DOHH2 (cell line): ENCODE results near the gene GPC6.

Experiments
- H3F3A ChIP-seq: fragments of 200-600 bp; sonication (generic), shearing (Covaris generic); 2 replicates; pipeline ENCODE4 v1.6.0; 2016; ENCODE audit warnings: antibody characterized with exemption, mild to moderate bottlenecking; ENCODE audit not compliant: control insufficient read depth, insufficient read depth
- H3K27ac ChIP-seq: fragments of 200-600 bp; sonication (generic); 2 replicates; pipeline ENCODE4 v1.5.1; 2014; ENCODE audit warnings: low read depth, mild to moderate bottlenecking, low read length, moderate library complexity
- H3K27me3 ChIP-seq: fragments of 200-600 bp; sonication (generic); 2 replicates; pipeline ENCODE4 v1.6.1; 2014; ENCODE audit warnings: mild to moderate bottlenecking, low read length, mixed read lengths; ENCODE audit not compliant: control insufficient read depth
- H3K36me3 ChIP-seq: fragments of 200-600 bp; sonication (generic); 2 replicates; pipeline ENCODE4 v1.6.1; 2014; ENCODE audit warnings: mild to moderate bottlenecking, low read length, moderate library complexity, mixed read lengths; ENCODE audit not compliant: control insufficient read depth
- H3K4me1 ChIP-seq: fragments of 200-600 bp; sonication (generic); 2 replicates; pipeline ENCODE4 v1.6.1; 2014; ENCODE audit warnings: mild to moderate bottlenecking, low read length, mixed read lengths; ENCODE audit not compliant: control insufficient read depth
- H3K4me2 ChIP-seq: fragments of 200-600 bp; sonication (generic); 2 replicates; pipeline ENCODE4 v1.6.0; 2014; ENCODE audit warnings: mild to moderate bottlenecking, low read length, moderate library complexity
- H3K4me3 ChIP-seq: fragments of 200-600 bp; sonication (generic); 2 replicates; pipeline ENCODE4 v1.5.1; 2014; ENCODE audit warnings: mild to moderate bottlenecking, low read length, mixed read lengths
- H3K79me2 ChIP-seq: fragments of 200-600 bp; sonication (generic); 2 replicates; pipeline ENCODE4 v1.6.1; 2014; ENCODE audit warnings: mild to moderate bottlenecking, low read length, mixed read lengths; ENCODE audit not compliant: control insufficient read depth
- H3K9me2 ChIP-seq: fragments of 200-600 bp; sonication (generic); replicated peaks from 2 replicates; pipeline ENCODE4 v1.6.1; 2014; ENCODE audit warnings: mild to moderate bottlenecking, low read length, mixed read lengths; ENCODE audit not compliant: control insufficient read depth
- H3K9me3 ChIP-seq: fragments of 200-600 bp; sonication (generic); 2 replicates; pipeline ENCODE4 v1.6.1; 2014; ENCODE audit warnings: antibody characterized with exemption, low read length, mixed read lengths; ENCODE audit not compliant: control insufficient read depth, insufficient read depth
- H4K20me1 ChIP-seq: fragments of 200-600 bp; sonication (generic); 2 replicates; pipeline ENCODE4 v1.6.0; 2014; ENCODE audit warnings: low read depth, mild to moderate bottlenecking, antibody characterized with exemption, low read length, moderate library complexity; ENCODE audit not compliant: control insufficient read depth, insufficient read depth
- CTCF ChIP-seq: fragments of 200-600 bp; sonication (generic); IDR thresholded peaks from one replicate; pipeline ENCODE4 v1.5.1; 2014; ENCODE audit warnings: antibody characterized with exemption, mild to moderate bottlenecking, low read depth, low read length; ENCODE audit not compliant: poor library complexity, severe bottlenecking
- EZH2phosphoT487 ChIP-seq: fragments of 200-600 bp; sonication (generic); IDR thresholded peaks from 2 replicates; pipeline ENCODE4 v1.6.1; 2017; ENCODE audit warnings: borderline replicate concordance, mild to moderate bottlenecking, antibody characterized with exemption, low read length, moderate library complexity, mixed read lengths

GPC6 gene

DNA sequence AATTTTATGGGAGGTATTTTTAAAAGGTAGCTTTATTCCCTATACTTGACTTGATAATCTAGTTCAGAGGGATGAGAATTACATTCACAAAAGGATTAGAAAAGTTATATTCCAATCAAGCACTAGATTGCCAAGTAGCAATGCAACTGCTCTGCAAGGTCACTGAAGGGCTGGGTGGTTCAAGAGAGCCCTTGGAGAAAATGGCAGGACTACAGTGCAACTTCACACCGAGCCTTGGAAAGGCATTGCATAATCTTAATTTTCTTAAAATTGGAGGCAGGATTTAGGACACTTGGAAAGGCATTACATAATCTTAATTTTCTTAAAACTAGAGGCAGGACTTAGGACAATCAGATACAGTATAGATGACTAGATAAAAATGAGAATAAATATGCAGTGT is 936.9 kb downstream of the GPC6 start:
- Histone ChIP-seq H3K4me1 (no peaks in the 10 kb centered on the region), H3K9me2 (no peaks in the 10 kb centered on the region), H3K4me3 (no peak overlapping the region), H3K36me3 (no peaks in the 10 kb centered on the region), H3F3A (no peaks in the 10 kb centered on the region), H3K27ac (no peak overlapping the region), H4K20me1 (no peaks in the 10 kb centered on the region), H3K9me3 (no peaks in the 10 kb centered on the region), H3K4me2 (no peak overlapping the region), H3K79me2 (no peaks in the 10 kb centered on the region), H3K27me3 (no peaks in the 10 kb centered on the region)
- TF ChIP-seq EZH2phosphoT487: no peak

- Histone ChIP-seq H3K36me3 (no peaks in the 10 kb centered on the region), H4K20me1 (no peaks in the 10 kb centered on the region), H3K4me3 (no peak overlapping the region), H3K4me2 (no peak overlapping the region), H3K9me3 (no peaks in the 10 kb centered on the region), H3F3A (no peaks in the 10 kb centered on the region), H3K27ac (no peak overlapping the region), H3K27me3 (no peaks in the 10 kb centered on the region), H3K9me2 (no peaks in the 10 kb centered on the region), H3K79me2 (no peaks in the 10 kb centered on the region), H3K4me1 (no peaks in the 10 kb centered on the region)
- TF ChIP-seq CTCF: no peak
- TF ChIP-seq EZH2phosphoT487: no peak
Observed at GRCh38 chr13:94168783-94169453, 942.3 kb downstream of the GPC6 start.

DNA sequence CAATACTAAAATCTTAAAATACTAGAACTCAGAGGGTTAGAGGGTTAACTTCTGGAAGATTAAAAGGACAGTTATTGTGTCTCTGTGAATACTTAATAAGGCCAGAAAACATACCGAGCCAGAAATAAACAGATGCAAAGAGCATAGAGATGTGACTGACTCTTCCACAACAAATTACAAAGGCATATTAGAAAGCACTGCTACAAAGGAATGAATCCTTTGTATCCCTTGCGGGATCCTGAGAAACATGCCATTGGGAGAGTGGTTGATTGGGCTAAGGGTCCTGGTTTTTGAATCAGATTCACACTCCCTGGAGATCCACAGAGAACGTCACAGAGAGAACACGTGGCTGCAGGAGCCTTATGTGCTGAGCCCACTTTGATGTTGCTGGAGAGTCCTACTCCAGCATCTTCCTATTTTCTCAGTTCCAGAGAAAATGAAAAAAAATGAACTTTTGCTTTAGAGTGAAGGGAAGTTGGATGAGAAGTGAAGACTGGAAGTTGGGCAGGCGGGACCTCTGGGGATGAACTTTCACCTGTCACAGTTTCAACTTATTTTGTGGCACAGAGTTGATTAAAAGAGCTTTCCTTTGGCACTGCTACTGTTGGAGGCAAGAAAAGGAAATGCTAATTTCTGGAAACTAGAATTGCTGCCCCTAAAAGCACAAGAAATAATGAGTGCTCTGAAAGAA is 943.0 kb downstream of the GPC6 start:
- H3K9me3 ChIP-seq: no peaks in the 10 kb centered on the region
- no peak overlapping the region for H3K27ac ChIP-seq
- H3K79me2 ChIP-seq: no peaks in the 10 kb centered on the region
- no peaks in the 10 kb centered on the region for H3K36me3 ChIP-seq
- H3K9me2 ChIP-seq: no peaks in the 10 kb centered on the region
- H3K4me2 ChIP-seq: no peak overlapping the region
- no peak overlapping the region for H3K4me3 ChIP-seq
- no peaks in the 10 kb centered on the region for H4K20me1 ChIP-seq
- no peaks in the 10 kb centered on the region for H3F3A ChIP-seq
- H3K4me1 ChIP-seq: no peaks in the 10 kb centered on the region
- TF ChIP-seq CTCF (no peak), EZH2phosphoT487 (no peak)
- H3K27me3 ChIP-seq: no peaks in the 10 kb centered on the region

DNA sequence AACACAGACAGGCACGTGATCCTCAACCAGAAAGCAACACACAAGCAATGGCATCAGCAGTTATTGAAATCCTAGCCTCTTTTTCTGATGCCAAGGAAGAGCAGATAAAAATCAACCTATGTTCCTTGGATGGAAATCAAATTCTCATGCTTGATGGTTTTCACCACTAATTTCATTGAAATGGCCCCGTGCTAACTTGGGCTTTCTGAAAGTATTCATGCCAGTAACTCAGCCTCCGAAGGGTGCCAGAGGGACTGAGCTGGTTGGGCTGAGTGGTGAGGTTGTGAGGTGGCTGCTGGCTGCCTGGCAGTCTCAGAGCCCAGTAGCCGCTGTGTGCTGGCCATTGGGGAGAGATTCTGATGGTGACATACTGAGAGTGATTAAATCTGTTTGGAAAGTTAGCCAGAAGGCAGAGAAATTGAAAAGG is 943.6 kb downstream of the GPC6 start:
- Histone ChIP-seq H3K27ac (no peak overlapping the region), H3K4me1 (no peaks in the 10 kb centered on the region), H3K4me2 (no peak overlapping the region)

More for the DNA sequence above, 943.6 kb downstream of the GPC6 start:
- no peak for TF ChIP-seq CTCF
- TF ChIP-seq EZH2phosphoT487: no peak
- Histone ChIP-seq H3K27me3 (no peaks in the 10 kb centered on the region), H3F3A (no peaks in the 10 kb centered on the region), H4K20me1 (no peaks in the 10 kb centered on the region), H3K36me3 (no peaks in the 10 kb centered on the region), H3K9me2 (no peaks in the 10 kb centered on the region), H3K4me3 (no peak overlapping the region), H3K9me3 (no peaks in the 10 kb centered on the region), H3K79me2 (no peaks in the 10 kb centered on the region)
